HG03196 (cell line): ENCODE data around the gene CPNE5.
"Not testable (repeated sequence)": the region's sequence is repeated elsewhere in the genome, so short reads cannot be mapped to it uniquely, and the experiment has no call there.

Experiments used
- ATAC-seq: cut with Tn5 transposase; IDR thresholded peaks from one replicate; pipeline ENCODE4 v1.9.1; 2021; ENCODE audit not compliant: unreplicated experiment

Gene CPNE5

GRCh38 chr6:36728289-36729160 is 110.7 kb downstream of the CPNE5 start:
- ATAC-seq: no peak

DNA sequence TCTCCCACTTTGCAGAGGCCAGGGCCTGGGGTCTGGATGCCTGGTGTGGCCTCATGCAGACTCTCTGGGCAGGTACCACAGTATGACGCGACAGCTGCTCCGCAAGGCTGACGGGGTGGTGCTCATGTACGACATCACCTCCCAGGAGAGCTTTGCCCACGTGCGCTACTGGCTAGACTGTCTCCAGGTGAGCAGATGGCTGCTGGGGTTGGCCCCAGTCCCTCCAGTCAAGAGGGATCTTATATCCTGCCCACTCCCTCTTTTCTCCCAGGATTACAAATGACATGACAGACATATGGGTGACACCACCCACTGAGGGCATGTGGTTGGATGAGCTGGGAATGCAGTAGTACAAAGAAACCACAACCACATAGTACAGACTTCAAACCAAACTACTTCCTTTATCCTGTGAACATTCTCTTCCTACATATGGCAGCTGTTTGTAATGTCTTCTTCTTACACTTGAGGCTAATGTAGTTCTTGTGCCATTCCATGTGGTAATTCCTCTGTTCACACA is 111.7 kb downstream of the CPNE5 start:
- no peak for ATAC-seq

DNA sequence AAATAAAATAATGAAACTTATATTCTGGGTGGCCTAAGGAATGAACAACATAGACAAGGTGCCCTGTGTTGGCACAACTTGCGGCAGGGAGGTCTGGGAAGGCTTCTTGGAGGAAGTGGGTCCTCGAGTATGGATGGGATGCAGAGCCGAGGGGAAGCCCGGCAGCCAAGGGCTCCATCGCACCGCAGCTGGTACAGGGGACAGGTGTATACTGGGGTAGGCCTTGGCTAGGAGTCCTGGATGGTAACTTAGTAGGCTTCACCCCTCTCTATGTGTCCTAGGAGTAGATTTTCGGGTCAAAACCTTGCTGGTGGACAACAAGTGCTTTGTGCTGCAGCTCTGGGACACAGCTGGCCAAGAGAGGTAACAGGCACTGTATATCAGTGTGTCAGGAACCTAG is 113.7 kb downstream of the CPNE5 start:
- ATAC-seq: no peak

DNA sequence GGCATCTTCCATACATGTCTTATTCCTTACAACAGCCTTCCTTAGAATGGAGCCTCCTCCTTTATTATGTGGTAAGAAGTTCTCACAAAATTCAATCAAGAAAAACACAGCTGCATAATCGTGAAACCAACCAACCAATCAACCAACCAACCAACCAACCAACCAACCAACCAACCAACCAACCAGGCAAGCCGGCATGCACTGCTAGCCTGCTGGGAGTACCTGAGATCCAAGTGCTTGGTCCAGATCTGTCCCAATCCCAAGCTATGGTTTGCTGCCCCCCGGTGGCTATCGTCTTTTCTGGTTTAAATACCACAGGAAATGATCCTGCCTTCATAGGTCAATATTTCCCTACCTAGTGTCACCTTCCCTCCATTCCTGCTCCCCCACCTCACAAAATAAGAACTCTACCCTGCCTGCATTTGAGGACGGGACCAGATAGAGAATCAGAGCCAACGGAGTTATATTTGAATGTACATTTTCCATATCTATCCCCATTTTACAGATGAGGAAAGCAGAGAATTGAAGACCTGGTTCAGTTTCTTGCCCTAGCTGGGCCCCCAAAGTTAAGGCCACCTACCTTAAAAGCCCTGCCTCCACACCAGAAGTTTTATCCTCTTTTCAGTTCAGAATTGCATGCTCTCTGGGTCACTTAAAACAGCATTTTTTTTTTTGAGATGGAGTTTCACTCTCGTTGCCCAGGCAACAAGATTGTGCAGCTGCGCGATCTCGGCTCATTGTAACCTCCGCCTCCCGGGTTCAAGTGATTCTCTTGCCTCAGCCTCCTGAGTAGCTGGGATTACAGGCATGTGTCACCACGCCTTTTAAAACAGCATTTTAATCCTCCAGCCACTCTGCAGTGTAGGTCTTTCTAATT is 114.5 kb downstream of the CPNE5 start:
- no peak for ATAC-seq

DNA sequence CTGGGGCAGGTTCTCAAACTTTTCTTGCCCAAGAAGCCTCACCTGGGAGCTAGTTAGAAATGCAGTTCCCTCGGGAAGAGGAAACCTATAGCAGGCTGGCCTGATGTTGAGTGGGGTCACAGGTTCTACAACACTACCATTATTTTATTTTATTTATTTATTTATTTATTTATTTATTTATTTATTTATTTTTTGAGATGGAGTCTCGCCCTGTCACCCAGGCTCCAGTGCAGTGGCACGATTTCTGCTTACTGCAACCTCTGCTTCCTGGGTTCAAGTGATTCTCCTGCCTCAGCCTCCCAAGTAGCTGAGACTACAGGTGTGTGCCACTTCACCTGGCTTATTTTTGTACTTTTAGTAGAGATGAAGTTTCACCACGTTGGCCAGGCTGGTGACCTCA is 115.3 kb downstream of the CPNE5 start:
- not testable (repeated sequence) for ATAC-seq

DNA sequence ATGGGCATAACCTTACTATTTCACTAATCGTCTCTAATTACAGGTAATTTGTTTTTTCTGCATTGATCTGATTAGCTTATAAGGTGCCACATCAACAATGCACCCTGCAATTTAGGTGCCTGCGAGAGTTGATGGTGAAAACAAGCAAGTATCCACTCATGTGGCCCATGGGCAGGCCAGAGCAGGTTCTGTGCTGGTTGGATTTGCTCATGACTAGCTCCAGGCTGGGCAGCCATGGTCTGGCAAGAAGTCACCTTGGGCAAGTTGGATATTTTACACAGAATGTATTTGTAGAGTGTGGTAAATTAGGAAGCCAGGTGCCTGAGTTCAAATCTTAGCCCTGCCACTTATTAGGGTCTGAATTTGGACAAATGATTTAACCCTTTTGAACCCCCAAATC is 116.4 kb downstream of the CPNE5 start:
- ATAC-seq: no peak

DNA sequence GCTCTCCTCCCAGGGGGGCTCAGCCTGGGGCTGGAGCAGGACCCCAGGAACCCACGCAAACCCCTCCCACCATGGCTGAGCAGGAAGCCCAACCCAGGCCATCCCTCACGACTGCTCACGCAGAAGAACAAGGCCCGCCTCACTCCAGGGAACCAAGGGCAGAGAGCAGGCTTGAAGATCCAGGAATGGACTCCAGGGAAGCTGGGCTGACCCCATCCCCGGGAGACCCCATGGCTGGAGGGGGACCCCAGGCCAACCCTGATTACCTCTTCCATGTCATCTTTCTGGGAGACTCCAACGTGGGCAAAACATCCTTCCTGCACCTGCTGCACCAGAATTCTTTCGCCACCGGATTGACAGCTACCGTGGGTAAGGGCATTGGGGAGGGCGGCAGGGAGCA is 116.9 kb downstream of the CPNE5 start:
- ATAC-seq: no peak

- no peak for ATAC-seq
Measured at GRCh38 chr6:36721369-36722140, 117.7 kb downstream of the CPNE5 start.

DNA sequence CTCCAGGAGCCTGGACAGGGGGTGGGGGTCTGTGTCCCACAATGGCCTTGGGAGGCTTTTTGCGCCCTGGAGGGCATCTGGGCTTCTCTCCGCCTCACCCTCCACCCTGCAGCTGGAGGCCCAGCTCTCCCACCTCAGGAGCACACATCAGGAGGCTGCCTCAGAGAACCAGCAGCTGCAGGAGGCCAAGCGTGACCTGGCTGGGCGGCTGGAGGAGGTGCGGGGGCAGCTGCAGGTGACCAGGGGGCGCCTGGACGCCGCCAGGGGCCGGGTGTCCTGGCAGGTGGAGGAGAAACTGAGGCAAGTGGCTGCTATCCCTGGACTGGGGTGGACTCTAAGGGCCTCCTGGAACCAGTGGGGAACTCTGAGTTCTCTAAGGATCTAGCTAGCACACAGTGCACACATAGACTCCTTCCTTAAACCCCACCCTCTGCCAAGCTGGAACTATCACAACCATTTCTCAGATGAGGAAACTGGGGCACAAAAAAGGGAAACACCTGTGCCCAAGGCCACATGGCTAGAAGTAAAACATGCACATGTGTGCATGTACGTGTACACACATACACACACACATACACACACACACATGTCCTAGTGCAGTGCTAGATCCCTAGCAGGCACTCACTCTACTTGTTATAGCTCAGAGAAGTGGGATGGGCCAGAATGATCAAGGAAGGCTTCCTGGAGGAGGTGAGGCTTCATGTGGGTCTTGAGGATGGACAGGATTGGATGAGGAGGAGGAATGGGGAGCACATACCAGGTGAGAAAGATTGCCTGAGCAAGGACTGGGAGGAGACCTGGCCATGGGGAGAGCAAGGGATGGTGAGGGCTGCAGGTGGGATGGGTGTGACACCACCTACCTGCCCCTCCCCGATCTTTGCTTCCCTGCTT is 118.7 kb downstream of the CPNE5 start:
- ATAC-seq: no peak

GRCh38 chr6:36719126-36719525 is 120.1 kb downstream of the CPNE5 start:
- ATAC-seq: no peak

GRCh38 chr6:36718560-36718959 is 120.7 kb downstream of the CPNE5 start:
- no peak for ATAC-seq

DNA sequence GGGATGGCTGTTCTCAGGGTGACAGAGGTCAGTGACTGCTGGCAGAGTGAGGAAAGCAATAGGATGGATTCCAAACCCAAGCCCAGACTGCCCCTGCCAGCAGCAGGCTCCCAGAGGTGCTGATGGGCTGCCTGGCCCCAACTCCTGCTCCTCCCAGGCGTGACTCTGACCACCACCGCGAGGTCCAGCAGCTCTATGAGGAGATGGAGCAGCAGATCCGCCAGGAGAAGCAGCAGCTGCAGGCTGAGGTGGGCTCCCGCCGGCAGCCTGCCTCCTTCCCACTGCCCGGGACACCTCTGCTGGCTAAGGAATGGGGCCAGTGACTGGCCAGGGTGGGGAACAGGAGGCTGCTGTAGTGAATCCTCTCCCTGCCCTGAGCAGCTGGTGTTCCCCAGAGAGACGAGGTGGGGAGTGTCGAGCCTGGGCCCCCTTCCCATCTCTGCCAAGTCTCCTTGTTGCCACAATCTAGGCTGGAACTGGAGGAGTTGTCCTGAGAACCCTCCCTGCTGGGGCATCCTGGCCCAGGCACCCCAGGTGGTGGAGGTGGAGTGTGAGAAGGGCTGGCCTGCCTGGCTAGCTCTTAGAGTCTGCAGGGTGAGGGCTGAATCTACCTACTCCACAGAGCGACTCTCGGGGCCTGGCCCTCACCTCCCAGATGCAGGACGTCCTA is 121.2 kb downstream of the CPNE5 start:
- no peak for ATAC-seq

GRCh38 chr6:36717231-36717825 is 121.9 kb downstream of the CPNE5 start:
- ATAC-seq: no peak

DNA sequence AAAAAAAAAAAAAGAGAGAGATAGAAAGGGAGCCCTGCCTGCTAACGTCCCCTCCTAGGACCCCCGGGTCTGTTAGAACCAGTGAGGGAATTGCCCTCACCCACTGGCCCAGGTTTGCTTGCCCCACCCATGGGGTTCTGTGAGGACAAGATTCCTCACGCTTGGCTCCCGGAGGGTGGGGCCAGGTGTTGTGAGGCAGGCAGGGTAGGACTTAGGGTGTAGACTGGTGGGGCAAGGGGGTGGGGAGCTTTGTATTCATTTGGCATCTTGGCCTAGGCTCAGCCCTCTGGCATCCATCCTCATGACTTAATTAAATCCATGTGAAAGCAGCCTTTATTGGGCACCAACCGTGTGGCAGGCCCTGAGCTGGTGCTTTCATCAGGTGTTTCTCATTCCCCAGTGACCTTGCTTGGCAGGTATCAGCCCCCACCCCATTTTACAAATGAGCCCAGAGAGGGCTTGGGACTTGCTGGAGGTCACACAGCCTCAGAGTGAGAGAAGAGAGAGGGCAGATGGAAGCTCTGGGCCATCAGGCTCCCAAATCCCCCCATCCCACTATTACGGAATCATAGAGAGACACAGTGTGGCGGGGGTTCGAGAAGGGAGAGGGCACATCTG is 122.7 kb downstream of the CPNE5 start:
- ATAC-seq: no peak

- no peak for ATAC-seq
Measured at GRCh38 chr6:36715469-36715868, 123.8 kb downstream of the CPNE5 start.

DNA sequence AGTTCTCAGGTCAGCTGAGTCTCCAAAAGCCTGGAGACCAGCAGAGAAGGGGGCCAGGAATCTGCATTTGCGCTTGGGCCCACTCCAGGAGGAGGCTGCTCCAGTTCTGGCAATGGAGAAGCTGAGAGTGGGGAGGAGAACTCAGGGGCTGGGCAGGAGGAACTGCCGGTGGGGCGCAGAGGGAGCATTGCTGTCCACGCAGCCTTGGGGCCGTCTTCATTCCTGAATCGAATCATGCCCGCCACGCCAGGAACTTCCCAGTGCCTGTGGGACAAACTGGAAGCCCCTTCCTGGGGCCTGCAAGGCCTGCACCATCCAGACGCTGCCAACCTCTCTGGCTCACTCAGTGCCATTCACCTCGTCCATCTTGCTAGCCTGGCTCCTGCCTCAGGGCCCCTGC is 124.7 kb downstream of the CPNE5 start:
- no peak for ATAC-seq

GRCh38 chr6:36713846-36714245 is 125.4 kb downstream of the CPNE5 start:
- ATAC-seq: no peak

DNA sequence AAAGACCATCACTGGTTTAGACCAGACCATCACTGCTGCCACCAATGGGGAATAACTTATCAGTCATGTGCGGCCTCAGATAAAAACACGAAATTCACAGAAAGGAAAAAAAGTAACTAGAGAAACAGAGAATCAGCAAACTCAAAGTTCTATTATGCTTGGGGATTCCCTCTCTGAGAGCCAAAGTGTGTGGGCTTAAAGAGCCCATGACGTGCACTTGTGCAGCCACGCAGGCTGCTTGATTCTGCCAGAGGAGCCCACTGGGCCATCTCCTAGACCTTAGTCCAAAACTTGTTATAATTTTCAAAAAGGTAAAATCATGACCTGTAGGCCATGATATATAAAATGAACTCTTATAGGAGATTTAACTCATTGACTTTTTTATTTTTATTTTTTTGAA is 126.4 kb downstream of the CPNE5 start:
- no peak for ATAC-seq

GRCh38 chr6:36706339-36706738 is 132.9 kb downstream of the CPNE5 start:
- no peak for ATAC-seq
